ENCODE data around the gene BABAM2. TPM values are rescaled to one million over a fixed set of nuclear protein-coding genes. Genes with fewer than 3 reads are reported as not detected.
"Not testable (repeated sequence)": the region's sequence is repeated elsewhere in the genome, so short reads cannot be mapped to it uniquely, and the experiment has no call there.

The BABAM2 gene
- total RNA-seq, 4 donors from 2014 or later: 33.3 to 48.9 (median 37.9) TPM

DNA sequence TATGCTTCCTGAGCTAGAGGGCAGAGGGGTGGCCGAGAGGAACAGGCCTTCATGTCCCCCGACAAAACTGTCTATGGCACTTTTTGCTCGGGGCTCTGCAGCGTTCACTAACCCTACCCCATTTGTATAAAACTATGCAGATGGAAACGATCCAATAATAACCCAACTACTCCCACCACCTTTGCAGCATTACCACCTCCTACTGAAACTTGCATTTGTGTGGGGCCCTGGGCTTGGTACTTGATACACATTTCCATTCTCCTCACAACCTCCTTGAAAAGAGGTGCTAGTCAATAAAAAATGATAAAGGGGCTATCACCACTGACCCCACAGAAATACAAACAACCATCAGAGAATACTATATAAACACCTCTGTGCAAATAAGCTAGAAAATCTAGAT, 438.7 kb downstream of the BABAM2 start:
- H3K27ac ChIP-seq: no peak overlapping the region
- TF ChIP-seq EP300 (IDR thresholded peaks at IDR 0.05; ENCODE audit: low read depth) (no peak), CTCF (IDR thresholded peaks at IDR 0.05) (no peak), POLR2AphosphoS5 (IDR thresholded peaks at IDR 0.05) (no peak), POLR2A (IDR thresholded peaks at IDR 0.05) (no peak)
- in situ Hi-C loops (cut with MboI; ENCODE audit: low pct_ligation_motif_present in 1 of 4, low pct_unique_long_range_greater_than_20kb in 1 of 4, low sequenced_read_pairs in 3 of 4) (no loop called here), intact Hi-C loops (cut with DNase I; ENCODE audit: low total_unique reads) (no loop called here)
- 94 to 100% methylated on average over 3 to 5 of the region's 5 CpGs for WGBS, 2 donors (ENCODE audit: low coverage in 1 of 2)
- no peaks in the 10 kb centered on the region for H3K9me3 ChIP-seq
- peaks cover 0 to 8% (median 0%) of the 10 kb centered on the region in 4 donors for H3K4me1 ChIP-seq
- no peak for DNase-seq
- no peaks in the 10 kb centered on the region for H3K27me3 ChIP-seq
- H3K36me3 ChIP-seq: no peaks in the 10 kb centered on the region
- no peak overlapping the region for H3K4me3 ChIP-seq

- DNase-seq; H3K36me3 ChIP-seq; H3K27ac ChIP-seq; H3K4me3 ChIP-seq; in situ Hi-C loops (cut with MboI; ENCODE audit: low pct_ligation_motif_present in 1 of 4, low pct_unique_long_range_greater_than_20kb in 1 of 4, low sequenced_read_pairs in 3 of 4); H3K9me3 ChIP-seq; H3K27me3 ChIP-seq; intact Hi-C loops (cut with DNase I; ENCODE audit: low total_unique reads); H3K4me1 ChIP-seq: not testable (repeated sequence)
- 69 to 84% methylated on average over 4 to 5 of the region's 5 CpGs for WGBS, 2 donors (ENCODE audit: low coverage in 1 of 2)
Measured at GRCh38 chr2:28330722-28331121, 440.2 kb downstream of the BABAM2 start.

DNA sequence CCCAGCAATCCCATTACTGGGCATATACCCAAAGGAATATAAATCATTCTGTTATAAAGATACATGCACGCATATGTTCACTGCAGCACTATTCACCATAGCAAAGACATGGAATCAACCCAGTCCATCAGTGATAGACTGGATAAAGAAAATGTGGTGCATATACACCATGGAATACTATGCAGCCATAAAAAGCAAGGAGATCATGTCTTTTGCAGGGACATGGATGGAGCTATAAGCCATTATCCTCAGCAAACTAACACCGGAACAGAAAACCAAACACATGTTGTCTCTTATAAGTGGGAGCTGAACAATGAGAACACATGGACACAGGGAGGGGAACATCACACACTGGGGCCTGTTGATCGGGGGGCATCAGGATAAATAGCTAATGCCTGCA, 441.3 kb downstream of the BABAM2 start:
- H3K36me3 ChIP-seq; H3K4me1 ChIP-seq; H3K27ac ChIP-seq; intact Hi-C loops (cut with DNase I; ENCODE audit: low total_unique reads); DNase-seq; H3K9me3 ChIP-seq; H3K4me3 ChIP-seq; in situ Hi-C loops (cut with MboI; ENCODE audit: low pct_ligation_motif_present in 1 of 4, low pct_unique_long_range_greater_than_20kb in 1 of 4, low sequenced_read_pairs in 3 of 4); H3K27me3 ChIP-seq: not testable (repeated sequence)
- 90 to 100% methylated on average over 2 to 3 of the region's 3 CpGs for WGBS, 2 donors (ENCODE audit: low coverage in 1 of 2)

GRCh38 chr2:28332696-28333095, 442.2 kb downstream of the BABAM2 start:
- TF ChIP-seq CTCF (IDR thresholded peaks at IDR 0.05): no peak
- no peak for TF ChIP-seq POLR2AphosphoS5 (IDR thresholded peaks at IDR 0.05)
- no peak for TF ChIP-seq POLR2A (IDR thresholded peaks at IDR 0.05)
- no peak for TF ChIP-seq EP300 (IDR thresholded peaks at IDR 0.05; ENCODE audit: low read depth)
- Histone ChIP-seq H3K4me3 (no peak overlapping the region), H3K27me3 (no peaks in the 10 kb centered on the region), H3K9me3 (no peaks in the 10 kb centered on the region), H3K36me3 (no peaks in the 10 kb centered on the region), H3K27ac (no peak overlapping the region), H3K4me1 (peaks cover 0 to 9% (median under 1%) of the 10 kb centered on the region in 4 donors)
- WGBS, 2 donors (ENCODE audit: low coverage in 1 of 2): 98 to 100% methylated on average over 5 to 8 of the region's 8 CpGs
- no peak for DNase-seq
- intact Hi-C loops (cut with DNase I; ENCODE audit: low total_unique reads) (no loop called here), in situ Hi-C loops (cut with MboI; ENCODE audit: low pct_ligation_motif_present in 1 of 4, low pct_unique_long_range_greater_than_20kb in 1 of 4, low sequenced_read_pairs in 3 of 4) (no loop called here)

DNA sequence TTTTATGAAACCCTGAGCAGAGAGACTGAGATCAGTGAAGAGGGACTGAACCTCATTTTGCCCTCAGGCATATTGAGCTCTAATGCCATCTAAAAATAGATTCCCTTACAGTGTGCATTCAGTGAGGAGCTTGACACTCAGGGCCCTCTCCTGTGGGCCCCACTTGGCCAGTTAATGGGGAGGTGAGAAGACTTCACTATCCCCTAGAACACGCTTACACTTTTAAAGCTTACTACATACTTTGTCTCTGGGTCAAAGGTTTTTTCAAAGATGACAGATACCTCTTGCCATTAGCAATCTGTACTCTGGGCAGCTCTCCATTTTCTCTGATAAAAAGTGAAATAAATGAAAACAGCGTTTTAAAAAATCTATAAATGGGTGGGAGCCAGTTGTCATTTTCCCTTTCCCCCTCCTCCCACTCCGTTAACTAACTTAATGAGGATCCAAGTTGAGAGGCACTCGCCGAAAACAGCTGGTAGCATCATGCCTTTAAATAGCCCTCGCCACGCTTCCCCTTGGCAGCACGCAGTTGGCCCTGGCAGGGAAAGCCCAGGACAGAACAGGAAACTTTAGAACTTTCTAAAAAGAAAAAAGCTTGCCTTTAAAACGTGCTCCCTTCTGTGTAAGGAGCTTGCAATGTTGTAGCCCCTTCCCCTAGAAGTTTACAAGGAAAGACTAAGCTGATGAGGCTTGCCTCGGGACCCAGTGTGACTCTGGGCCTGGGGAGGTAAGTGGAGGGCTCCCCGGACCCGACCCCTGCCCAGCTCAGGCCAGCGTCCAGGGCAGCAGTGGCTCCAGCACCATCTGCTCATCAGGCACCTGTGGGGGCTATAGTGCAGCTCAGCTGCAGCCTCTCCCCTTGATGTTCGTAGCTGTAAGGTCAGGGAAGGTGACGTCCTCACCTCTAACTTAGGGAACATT, 443.3 kb downstream of the BABAM2 start:
- no peak for DNase-seq
- no peaks in the 10 kb centered on the region for H3K36me3 ChIP-seq
- H3K4me3 ChIP-seq: no peak overlapping the region
- H3K4me1 ChIP-seq: peaks cover 0 to 13% (median 8%) of the 10 kb centered on the region in 4 donors
- in situ Hi-C loops (cut with MboI; ENCODE audit: low pct_ligation_motif_present in 1 of 4, low pct_unique_long_range_greater_than_20kb in 1 of 4, low sequenced_read_pairs in 3 of 4): no loop called here
- 72 to 75% methylated on average over 8 to 15 of the region's 15 CpGs for WGBS, 2 donors (ENCODE audit: low coverage in 1 of 2)
- H3K27me3 ChIP-seq: no peaks in the 10 kb centered on the region
- intact Hi-C loops (cut with DNase I; ENCODE audit: low total_unique reads): no loop called here
- TF ChIP-seq POLR2A (IDR thresholded peaks at IDR 0.05) (no peak), CTCF (IDR thresholded peaks at IDR 0.05) (no peak)
- H3K27ac ChIP-seq: no peak overlapping the region
- no peaks in the 10 kb centered on the region for H3K9me3 ChIP-seq

Data from transverse colon (tissue), 4 donors.